Ishikawa (cell line): Measurements from ENCODE around the gene GPR84.

ENCODE experiments used
- CEBPB ChIP-seq: IDR thresholded peaks from 2 replicates; pipeline ENCODE4 v1.6.1; 2012
- CREB1 ChIP-seq: IDR thresholded peaks from 2 replicates; pipeline ENCODE4 v1.6.1; 2012; ENCODE audit warnings: low read depth
- EGR1 ChIP-seq: IDR thresholded peaks from 2 replicates; pipeline ENCODE4 v1.6.1; 2012
- EP300 ChIP-seq: IDR thresholded peaks from 2 replicates; pipeline ENCODE4 v1.6.1; 2012; ENCODE audit warnings: borderline replicate concordance
- FOXM1 ChIP-seq: IDR thresholded peaks from 2 replicates; pipeline ENCODE4 v1.6.1; 2012; ENCODE audit warnings: low read depth, borderline replicate concordance
- NFIC ChIP-seq: IDR thresholded peaks from 2 replicates; pipeline ENCODE4 v1.6.1; 2012
- RAD21 ChIP-seq: IDR thresholded peaks from 2 replicates; pipeline ENCODE4 v1.6.1; 2012; ENCODE audit warnings: low read depth
- TAF1 ChIP-seq: IDR thresholded peaks from 2 replicates; pipeline ENCODE4 v1.6.1; 2012; ENCODE audit warnings: low read depth, mild to moderate bottlenecking
- TCF12 ChIP-seq: IDR thresholded peaks from 2 replicates; pipeline ENCODE4 v1.6.1; 2012; ENCODE audit warnings: low read depth
- TEAD4 ChIP-seq: IDR thresholded peaks from 2 replicates; pipeline ENCODE4 v1.6.1; 2012
- YY1 ChIP-seq: IDR thresholded peaks from 2 replicates; pipeline ENCODE4 v1.6.1; 2012; ENCODE audit warnings: low read depth
- ZBTB7A ChIP-seq: IDR thresholded peaks from 2 replicates; pipeline ENCODE4 v1.6.1; 2012; ENCODE audit warnings: low read depth
- TF ChIP-seq, protein P1 (sequence below): IDR thresholded peaks from 2 replicates; pipeline ENCODE4 v1.6.1; 2012; ENCODE audit warnings: low read depth, mild to moderate bottlenecking
- TF ChIP-seq, protein P2 (sequence below): IDR thresholded peaks from 2 replicates; pipeline ENCODE4 v1.6.1; 2012
- TF ChIP-seq, protein P3 (sequence below): IDR thresholded peaks from 2 replicates; pipeline ENCODE4 v1.6.1; 2012

GPR84 gene

DNA sequence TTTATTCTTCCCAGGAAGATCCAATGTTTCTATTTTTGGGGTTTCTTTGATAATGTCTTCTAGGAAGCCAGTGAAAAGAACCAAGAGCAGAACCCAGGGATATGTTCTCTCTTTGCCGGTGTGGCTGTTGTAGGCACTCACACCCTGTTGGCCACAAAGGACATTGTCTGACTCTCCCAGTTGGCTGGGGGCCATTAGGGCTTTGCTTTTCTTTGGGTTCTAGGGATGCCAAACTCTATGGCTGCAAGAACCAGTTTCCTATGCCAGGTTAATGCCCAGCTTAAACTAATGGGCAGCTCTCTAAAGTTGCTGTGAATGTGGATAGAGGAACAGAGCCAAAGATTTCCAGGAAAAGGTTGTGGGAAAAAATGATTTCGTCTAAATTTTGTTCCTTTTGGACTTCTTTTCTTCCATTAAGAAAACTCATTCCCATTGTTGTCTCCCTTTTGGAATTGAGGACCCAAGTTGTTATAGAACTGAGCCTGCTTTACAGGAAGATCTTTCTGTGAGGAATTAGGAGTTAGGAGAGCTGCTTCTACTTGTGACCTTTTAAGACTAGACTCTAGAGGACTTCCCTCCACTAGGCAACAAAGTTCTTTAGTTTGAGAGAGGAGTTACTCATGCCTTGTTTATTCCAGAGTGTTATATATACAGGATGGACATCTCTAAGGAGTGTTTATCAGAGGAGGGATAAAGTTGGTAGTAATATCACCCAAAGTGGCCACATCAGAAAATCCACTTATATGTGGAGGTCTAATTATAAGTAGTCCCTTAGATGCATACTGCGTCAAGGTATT lies 26.2 kb downstream of the GPR84 start:
- TF ChIP-seq, protein P1, sequence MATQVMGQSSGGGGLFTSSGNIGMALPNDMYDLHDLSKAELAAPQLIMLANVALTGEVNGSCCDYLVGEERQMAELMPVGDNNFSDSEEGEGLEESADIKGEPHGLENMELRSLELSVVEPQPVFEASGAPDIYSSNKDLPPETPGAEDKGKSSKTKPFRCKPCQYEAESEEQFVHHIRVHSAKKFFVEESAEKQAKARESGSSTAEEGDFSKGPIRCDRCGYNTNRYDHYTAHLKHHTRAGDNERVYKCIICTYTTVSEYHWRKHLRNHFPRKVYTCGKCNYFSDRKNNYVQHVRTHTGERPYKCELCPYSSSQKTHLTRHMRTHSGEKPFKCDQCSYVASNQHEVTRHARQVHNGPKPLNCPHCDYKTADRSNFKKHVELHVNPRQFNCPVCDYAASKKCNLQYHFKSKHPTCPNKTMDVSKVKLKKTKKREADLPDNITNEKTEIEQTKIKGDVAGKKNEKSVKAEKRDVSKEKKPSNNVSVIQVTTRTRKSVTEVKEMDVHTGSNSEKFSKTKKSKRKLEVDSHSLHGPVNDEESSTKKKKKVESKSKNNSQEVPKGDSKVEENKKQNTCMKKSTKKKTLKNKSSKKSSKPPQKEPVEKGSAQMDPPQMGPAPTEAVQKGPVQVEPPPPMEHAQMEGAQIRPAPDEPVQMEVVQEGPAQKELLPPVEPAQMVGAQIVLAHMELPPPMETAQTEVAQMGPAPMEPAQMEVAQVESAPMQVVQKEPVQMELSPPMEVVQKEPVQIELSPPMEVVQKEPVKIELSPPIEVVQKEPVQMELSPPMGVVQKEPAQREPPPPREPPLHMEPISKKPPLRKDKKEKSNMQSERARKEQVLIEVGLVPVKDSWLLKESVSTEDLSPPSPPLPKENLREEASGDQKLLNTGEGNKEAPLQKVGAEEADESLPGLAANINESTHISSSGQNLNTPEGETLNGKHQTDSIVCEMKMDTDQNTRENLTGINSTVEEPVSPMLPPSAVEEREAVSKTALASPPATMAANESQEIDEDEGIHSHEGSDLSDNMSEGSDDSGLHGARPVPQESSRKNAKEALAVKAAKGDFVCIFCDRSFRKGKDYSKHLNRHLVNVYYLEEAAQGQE, result no peak
- TF ChIP-seq CEBPB (no peak), ZBTB7A (no peak), RAD21 (no peak)
- TF ChIP-seq, protein P2, sequence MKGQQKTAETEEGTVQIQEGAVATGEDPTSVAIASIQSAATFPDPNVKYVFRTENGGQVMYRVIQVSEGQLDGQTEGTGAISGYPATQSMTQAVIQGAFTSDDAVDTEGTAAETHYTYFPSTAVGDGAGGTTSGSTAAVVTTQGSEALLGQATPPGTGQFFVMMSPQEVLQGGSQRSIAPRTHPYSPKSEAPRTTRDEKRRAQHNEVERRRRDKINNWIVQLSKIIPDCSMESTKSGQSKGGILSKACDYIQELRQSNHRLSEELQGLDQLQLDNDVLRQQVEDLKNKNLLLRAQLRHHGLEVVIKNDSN, result no peak

DNA sequence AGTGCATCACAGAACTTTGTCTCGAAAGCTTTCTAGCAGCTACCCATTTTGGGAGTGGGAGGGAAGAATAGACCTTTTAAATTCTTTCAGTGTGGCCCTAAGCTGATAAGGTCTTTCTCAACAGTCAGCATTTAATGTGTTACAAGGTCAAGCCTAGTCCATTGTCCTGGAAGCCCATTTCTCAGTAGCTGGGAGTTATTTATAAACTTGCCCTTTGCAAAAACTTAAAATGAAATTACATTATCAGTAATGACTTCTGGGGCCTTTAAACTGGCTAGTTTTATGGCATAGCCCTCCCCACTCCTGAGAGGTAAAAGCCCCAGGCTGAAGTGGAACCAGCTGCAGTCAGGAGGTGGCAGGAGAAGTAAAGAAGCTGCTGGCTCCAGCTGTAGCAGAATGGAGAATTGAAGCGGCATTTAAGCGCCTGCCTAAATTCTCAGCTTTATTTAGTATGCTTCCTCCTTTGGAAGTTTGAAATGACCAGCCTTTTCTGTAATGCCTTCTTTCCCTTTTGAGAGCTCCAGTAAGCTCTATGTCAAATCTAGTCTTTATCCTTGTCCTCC lies 26.9 kb downstream of the GPR84 start:
- TF ChIP-seq RAD21 (no peak), EGR1 (no peak), CEBPB (no peak), ZBTB7A (no peak), EP300 (no peak), CREB1 (no peak), TEAD4 (no peak), NFIC (no peak), TCF12 (no peak), FOXM1 (no peak), TAF1 (no peak), YY1 (no peak)
- TF ChIP-seq, protein P3, sequence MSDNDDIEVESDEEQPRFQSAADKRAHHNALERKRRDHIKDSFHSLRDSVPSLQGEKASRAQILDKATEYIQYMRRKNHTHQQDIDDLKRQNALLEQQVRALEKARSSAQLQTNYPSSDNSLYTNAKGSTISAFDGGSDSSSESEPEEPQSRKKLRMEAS, result no peak
- TF ChIP-seq, protein P1, result no peak
- TF ChIP-seq, protein P2, result no peak

DNA sequence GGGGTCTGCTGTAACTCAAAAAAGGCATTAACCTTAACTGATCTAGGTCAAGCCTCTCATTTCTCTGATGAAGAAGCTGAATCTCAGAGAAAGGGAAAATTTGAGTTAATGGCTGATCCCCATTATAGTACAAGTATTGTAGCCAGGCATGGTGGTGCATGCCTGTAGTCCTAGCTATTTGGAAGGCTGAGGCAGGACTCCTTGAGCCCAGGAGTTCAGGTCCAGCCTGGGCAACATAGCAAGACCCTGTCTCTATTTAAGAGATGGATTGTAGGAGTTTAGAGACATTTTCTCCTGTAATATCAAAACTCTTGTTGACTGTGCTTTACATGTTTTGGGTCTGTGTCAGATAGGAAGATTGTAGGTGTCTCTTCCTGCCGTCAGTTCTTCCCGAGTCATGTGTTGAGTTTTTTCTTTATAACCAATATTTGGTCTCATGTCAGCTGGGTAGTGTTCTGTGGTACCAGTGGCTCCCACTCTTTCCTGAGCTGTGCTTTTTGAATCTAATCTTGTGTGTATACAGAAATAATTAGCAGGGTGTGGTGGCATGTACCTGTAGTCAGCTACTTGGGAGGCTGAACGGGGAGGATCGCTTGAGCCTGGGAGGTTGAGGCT lies 30.8 kb downstream of the GPR84 start:
- TF ChIP-seq RAD21, result no peak
- no peak for TF ChIP-seq YY1

DNA sequence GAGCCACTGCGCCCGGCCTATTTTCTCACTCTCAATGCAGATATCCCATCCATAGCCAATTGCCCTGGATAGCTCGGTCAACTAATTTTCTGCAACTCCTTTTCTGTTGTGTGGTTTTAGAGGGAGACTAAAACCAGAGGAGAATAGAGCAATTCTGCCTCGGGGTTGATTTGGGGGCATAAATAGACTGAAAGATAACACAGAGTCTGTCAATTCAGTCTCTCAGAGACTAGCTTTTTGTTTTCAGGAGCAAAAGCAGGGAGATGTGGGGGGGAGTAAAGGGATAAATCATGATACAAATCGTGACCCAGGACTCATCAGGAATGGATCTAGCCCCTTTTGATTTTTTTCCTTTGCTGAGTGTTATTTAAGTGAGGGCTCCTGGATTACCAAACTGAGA lies 32.8 kb downstream of the GPR84 start:
- TF ChIP-seq EGR1 (no peak), FOXM1 (no peak), TAF1 (no peak), NFIC (no peak), ZBTB7A (no peak), CEBPB (no peak), YY1 (no peak), EP300 (no peak), TEAD4 (no peak), RAD21 (no peak), TCF12 (no peak)
- TF ChIP-seq, protein P3, result no peak
- TF ChIP-seq, protein P2, result no peak
- TF ChIP-seq, protein P1, result no peak
